OCI-LY3 (cell line): ENCODE measurements around the gene FBXL14.

Source experiments
- H2AFZ ChIP-seq: fragments of 200-600, 300-600 bp; shearing (Covaris generic); 2 replicates; pipeline ENCODE4 v1.6.0; 2014; ENCODE audit warnings: antibody characterized with exemption, low read depth, low read length
- H3K27ac ChIP-seq: fragments of 200-600, 300-600 bp; sonication (generic); 2 replicates; pipeline ENCODE4 v1.5.1; 2014; ENCODE audit warnings: mild to moderate bottlenecking, low read length, moderate library complexity, mixed read lengths
- H3K27me3 ChIP-seq: fragments of 200-600, 300-600 bp; sonication (generic); 2 replicates; pipeline ENCODE4 v1.6.1; 2014; ENCODE audit warnings: low read depth, low read length, mixed read lengths
- H3K36me3 ChIP-seq: fragments of 200-600, 300-600 bp; sonication (generic); replicated peaks from 2 replicates; pipeline ENCODE3; 2014; ENCODE audit warnings: low read depth, low read length, mixed read lengths
- H3K4me1 ChIP-seq: fragments of 300-600, 200-600 bp; sonication (generic); 2 replicates; pipeline ENCODE4 v1.6.1; 2014; ENCODE audit warnings: low read length, mixed read lengths
- H3K4me2 ChIP-seq: fragments of 200-600, 300-600 bp; sonication (generic); 2 replicates; pipeline ENCODE4 v1.6.1; 2014; ENCODE audit warnings: low read length, mixed read lengths
- H3K4me3 ChIP-seq: fragments of 300-600, 200-600 bp; sonication (generic); 2 replicates; pipeline ENCODE4 v1.5.1; 2014; ENCODE audit warnings: antibody characterized with exemption, mild to moderate bottlenecking, low read length, moderate library complexity
- H3K79me2 ChIP-seq: fragments of 300-600, 200-600 bp; shearing (Covaris generic); 2 replicates; pipeline ENCODE4 v1.6.1; 2014; ENCODE audit warnings: mild to moderate bottlenecking, low read length, mixed read lengths
- H3K9ac ChIP-seq: fragments of 300-600, 200-600 bp; shearing (Covaris generic); 2 replicates; pipeline ENCODE4 v1.6.0; 2014; ENCODE audit warnings: mild to moderate bottlenecking, low read length, moderate library complexity
- H3K9me3 ChIP-seq: fragments of 200-600, 300-600 bp; shearing (Covaris generic); 2 replicates; pipeline ENCODE4 v1.6.1; 2014; ENCODE audit warnings: low read length, mixed read lengths; ENCODE audit not compliant: insufficient read depth
- H4K20me1 ChIP-seq: fragments of 200-600, 300-600 bp; sonication (generic); 2 replicates; pipeline ENCODE4 v1.6.1; 2016; ENCODE audit warnings: low read length, mixed read lengths; ENCODE audit not compliant: insufficient read depth
- CTCF ChIP-seq: fragments of 200-600, 300-600 bp; sonication (generic); IDR thresholded peaks from 2 replicates; pipeline ENCODE4 v1.5.1; 2014; ENCODE audit warnings: antibody characterized with exemption, low read length, low read depth
- EZH2phosphoT487 ChIP-seq: fragments of 200-600 bp; shearing (Covaris generic); IDR thresholded peaks from 2 replicates; pipeline ENCODE4 v1.6.1; 2018; ENCODE audit warnings: antibody characterized with exemption, mixed run types, low read depth

FBXL14 gene

GRCh38 chr12:1517007-1517406 is 77.4 kb downstream of the FBXL14 start:
- Histone ChIP-seq H3K79me2 (no peaks in the 10 kb centered on the region), H3K4me3 (no peak overlapping the region), H3K27me3 (no peaks in the 10 kb centered on the region), H2AFZ (no peak overlapping the region), H3K9me3 (peaks cover 5% of the 10 kb centered on the region; the same call in 1 of the 2 replicates), H3K4me1 (peaks cover 22% of the 10 kb centered on the region), H3K4me2 (no peak overlapping the region), H3K36me3 (no peaks in the 10 kb centered on the region), H3K9ac (no peak overlapping the region), H3K27ac (no peak overlapping the region), H4K20me1 (no peaks in the 10 kb centered on the region)
- TF ChIP-seq EZH2phosphoT487 (no peak), CTCF (peak; percentile 93)
